ENCODE data around the gene DYRK1A.

Gene DYRK1A

DNA sequence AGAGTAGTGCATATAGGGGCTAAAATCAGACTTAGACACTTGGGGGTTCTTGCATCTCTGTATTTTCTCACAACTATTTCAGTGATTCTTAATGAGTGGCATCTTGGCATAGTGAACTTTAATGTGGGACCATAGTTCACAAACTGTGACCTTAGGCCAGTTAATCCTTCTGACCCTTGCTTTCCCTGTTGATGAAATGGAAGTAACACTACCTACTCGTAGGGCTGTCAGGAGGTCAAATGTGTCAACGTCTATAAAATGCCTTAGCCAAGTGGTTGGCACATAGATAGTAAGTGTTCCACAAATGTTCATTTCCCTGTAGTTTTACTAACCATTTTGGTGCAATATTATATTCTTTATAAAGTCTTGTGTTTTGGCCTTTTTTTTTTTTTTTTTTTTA is 49.4 kb downstream of the DYRK1A start:
- H3K4me3 ChIP-seq (ENCODE audit: low read depth, low read length), result no peak overlapping the region

DNA sequence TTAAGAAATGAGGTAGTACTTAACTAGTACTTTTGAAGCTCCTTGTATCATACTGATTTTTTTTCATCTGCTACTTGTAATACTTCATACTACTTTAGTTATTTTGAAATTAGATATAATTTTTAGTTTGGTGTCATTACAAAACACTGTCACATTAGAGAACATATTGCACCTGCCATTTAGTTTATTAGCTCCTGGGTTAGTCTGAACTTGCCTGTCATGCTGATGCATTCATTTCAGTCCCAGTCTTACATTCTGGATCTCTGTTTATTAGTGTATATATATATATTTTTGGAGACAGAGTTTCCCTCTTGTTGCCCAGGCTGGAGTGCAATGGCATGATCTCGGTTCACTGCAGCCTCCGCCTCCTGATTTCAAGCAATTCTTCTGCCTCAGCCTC is 50.3 kb downstream of the DYRK1A start:
- H3K4me3 ChIP-seq (ENCODE audit: low read depth, low read length), result no peak overlapping the region

DNA sequence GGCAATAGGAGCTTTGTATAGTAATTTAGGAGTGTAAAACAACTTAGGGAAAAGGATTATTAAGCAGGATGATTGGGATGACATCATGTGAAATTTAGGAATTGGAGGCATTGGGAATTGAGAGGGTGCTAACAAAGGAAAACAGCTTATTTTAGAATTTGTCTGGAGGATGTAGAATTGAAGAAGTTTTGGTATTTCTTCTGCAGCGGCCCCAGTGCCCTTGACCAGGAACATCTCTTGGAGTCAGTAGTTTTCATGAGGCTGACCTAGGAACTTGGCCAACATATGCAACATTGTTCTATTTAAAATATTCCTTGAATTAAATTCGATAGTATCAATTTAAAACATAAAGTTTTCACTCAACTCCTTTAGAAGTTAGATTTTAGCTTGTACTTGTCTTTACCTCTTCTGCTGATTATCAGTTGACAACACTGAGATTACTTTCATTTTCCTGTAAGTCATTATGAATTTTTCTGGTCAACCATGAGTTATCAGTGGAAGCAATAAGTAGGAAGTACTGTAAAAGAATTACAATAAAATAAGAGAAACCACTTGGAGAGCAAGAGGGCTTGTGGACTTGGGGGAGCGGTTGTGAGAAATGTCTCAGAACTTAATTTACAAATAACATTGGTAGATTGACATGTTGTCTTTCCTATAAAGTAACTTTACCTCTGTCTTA is 52.8 kb downstream of the DYRK1A start:
- no peak overlapping the region for H3K4me3 ChIP-seq (ENCODE audit: low read depth, low read length)

DNA sequence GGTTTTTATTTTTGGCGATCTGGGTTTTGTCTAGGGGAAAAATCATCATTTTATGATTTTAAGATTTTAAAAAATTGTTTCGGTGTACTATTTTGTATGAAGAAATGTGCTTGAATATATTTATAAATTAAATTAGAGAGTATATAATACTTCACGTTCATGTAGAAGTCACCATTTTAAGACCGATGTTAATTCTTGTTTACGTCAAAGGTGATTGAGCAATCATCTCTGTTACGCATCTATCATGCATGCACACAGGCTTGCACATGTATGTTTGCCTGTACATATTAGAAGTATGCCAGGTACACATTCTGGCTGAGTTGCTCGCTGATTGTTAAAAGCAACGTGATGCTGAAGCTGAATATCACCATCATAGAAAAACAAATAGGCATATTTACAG is 54.7 kb downstream of the DYRK1A start:
- H3K4me3 ChIP-seq (ENCODE audit: low read depth, low read length), result no peak overlapping the region

DNA sequence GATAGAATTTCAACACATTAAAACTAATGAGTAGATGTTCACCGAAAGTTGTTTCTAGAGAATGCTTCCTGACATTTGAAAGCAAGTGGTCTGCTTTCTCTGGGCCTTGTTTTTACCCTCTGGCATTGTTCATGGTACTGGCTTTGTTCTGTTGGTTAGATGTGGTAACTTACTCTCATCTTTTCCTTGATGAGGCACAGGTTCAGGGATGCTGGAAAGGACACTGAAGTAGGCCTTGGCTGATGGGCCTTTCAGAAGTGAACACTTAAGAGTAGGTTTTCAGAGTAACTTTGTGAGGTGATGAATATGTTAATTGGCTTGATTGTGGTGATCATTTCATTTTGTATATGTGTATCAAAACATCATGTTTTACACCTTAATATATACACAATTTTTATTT is 55.8 kb downstream of the DYRK1A start:
- no peak overlapping the region for H3K4me3 ChIP-seq (ENCODE audit: low read depth, low read length)

DNA sequence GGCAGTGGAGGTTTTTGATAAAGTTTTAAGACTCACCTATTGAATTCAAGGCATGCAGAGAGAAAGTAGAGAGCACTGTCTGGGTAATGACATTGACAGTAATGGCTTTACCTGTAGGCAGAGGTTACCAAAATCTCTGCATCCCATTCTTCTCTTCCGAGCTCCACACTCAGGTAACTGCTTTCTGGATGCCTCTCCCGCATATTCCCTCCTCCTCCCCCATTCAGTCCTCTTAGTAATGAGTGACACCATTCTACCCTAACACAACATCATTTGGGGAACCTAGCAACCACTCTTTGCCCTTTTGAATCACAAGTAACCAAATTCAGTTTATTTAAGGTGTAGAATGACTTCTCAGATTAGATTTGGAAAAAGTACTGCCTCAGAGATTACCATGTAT is 56.5 kb downstream of the DYRK1A start:
- no peak overlapping the region for H3K4me3 ChIP-seq (ENCODE audit: low read depth, low read length)

DNA sequence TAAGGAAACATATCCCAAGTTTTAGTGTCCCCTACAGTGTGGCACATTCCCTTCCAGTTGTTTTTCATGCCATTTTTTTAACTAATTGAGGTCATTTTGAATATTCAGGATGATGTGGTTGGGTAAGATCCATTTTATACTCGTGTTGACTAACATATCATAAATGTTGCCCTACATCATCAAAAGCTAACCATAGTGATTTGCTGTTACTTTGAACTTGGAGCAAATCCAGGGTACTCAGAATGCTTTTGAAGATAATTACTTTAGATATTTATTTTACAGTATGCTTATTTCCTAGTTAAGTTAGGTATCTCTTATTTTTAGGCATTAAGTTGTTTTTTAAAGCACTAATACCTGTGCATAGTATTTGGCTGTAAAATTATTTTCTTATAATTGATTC is 57.8 kb downstream of the DYRK1A start:
- no peak overlapping the region for H3K4me3 ChIP-seq (ENCODE audit: low read depth, low read length)

DNA sequence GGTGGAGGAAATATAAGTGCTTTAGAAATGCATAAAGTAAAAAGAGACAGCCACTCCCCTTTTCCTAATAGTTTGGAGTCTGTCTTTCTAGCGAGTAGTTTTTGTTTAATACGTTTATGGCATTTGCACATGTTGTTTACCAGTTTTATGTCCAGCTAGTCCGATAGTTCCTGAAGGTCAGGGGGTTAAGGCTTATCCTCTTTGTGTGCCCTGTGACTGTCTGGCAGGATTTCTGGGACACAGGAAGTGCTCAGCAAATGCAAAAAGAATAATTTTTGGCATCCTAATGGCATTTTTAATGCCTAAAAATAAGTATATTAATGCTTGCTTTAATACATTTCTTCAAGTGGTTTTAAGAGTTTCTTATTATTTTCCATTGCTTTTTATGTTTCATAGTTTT is 58.4 kb downstream of the DYRK1A start:
- no peak overlapping the region for H3K4me3 ChIP-seq (ENCODE audit: low read depth, low read length)

DNA sequence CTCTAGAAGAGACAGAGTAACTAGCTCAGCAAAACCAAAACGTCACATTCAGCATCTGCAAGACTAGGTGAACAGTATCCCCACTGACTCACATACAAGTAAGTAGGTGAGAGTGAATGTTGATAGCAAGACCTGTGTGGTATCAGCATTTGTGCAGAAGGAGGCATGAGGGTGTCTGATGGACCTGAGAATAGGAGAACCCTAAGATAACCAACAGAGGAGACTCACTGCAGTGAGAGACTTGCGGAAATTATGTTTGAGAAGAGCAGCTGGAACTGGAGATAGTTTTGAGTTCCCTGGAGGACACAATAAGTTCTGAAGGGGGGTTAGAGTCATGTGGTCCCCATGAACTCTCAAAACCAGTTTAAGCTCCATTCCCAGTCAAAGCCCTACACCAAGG is 59.1 kb downstream of the DYRK1A start:
- no peak overlapping the region for H3K4me3 ChIP-seq (ENCODE audit: low read depth, low read length)

DNA sequence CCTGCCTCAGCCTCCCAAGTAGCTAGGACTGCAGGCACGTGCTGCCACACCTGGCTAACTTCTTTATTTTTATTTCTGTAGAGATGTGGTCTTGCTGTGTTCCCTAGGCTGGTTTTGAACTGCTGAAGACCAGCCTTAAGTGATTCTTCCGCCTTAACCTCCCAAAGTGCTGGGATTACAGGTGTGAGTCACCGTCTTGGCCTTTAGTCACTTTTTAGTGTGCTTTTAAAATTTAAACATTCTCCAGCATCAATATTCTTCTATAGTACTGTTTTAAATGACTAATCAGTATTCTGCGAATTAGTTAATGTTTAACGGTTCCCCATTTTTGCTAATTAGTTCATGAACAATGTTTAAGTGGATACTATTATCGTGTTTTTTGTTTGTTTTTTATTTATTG is 60.6 kb downstream of the DYRK1A start:
- H3K4me3 ChIP-seq (ENCODE audit: low read depth, low read length), result no peak overlapping the region

DNA sequence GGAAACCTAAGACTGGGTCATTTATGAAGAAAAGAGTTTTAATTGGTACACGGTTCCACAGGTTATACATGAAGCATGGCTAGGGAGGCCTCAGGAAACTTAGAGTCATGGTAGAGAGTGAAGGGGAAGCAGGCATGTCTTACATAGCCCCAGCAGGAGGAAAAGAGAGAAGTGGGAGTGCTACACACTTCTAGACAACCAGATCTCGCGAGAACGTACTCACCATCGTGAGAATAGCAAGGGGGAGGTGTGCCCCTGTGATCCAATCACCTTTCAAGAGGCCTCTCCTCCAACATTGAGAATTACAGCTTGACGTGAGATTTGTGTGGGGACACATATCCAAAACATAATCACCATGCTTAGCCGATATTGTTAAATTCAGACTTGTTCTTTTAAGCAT is 62.8 kb downstream of the DYRK1A start:
- H3K4me3 ChIP-seq (ENCODE audit: low read depth, low read length), result no peak overlapping the region

DNA sequence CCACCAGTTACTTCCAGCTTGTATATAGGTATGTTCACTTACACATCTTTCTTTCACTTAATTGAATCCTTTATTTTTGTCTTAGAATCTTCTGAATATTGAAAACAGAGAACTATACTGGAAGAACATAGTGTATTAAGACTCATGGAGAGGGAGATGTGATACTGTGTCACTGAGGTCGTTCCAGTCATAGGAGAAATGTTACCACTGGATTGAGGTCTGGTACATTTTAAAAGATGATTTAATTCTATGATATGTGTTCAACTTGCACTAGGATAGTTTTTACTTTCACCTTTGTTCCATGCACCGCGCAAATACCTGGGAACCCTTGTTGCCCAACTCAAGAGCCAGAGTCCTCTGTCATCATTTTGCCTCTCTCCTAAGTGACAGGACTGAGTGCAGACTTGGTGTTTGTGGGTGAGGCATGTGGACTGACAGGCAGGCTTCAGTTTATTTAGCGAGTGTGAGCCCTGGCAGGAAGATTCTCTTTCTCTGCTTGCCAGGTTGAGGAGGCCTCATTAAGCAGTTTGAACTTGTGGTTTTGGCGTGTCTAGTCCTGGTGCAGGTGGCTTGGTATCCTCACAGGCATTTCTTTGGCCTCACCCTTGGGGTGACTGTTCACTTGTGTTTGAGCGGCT is 63.7 kb downstream of the DYRK1A start:
- H3K4me3 ChIP-seq (ENCODE audit: low read depth, low read length), result no peak overlapping the region

DNA sequence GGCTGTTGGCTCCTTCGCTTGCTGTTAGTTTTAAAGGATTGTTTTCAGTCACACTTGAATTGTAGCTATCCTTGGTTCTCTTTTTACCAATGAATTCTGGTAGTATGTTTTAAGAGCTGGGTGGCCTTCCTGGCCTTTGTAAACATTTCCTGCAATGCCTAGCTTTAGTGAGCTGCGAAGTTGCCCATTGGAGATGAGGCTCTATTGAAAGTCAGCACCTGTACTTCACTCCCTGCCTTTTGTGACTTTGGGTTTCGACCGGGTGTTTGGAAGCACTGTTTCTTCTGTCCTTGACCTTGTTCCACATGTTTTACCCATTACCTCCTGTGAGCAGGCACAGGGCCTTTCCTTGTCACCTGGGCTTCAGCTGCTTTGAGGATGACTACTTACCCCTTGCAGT is 64.7 kb downstream of the DYRK1A start:
- H3K4me3 ChIP-seq (ENCODE audit: low read depth, low read length), result no peak overlapping the region

DNA sequence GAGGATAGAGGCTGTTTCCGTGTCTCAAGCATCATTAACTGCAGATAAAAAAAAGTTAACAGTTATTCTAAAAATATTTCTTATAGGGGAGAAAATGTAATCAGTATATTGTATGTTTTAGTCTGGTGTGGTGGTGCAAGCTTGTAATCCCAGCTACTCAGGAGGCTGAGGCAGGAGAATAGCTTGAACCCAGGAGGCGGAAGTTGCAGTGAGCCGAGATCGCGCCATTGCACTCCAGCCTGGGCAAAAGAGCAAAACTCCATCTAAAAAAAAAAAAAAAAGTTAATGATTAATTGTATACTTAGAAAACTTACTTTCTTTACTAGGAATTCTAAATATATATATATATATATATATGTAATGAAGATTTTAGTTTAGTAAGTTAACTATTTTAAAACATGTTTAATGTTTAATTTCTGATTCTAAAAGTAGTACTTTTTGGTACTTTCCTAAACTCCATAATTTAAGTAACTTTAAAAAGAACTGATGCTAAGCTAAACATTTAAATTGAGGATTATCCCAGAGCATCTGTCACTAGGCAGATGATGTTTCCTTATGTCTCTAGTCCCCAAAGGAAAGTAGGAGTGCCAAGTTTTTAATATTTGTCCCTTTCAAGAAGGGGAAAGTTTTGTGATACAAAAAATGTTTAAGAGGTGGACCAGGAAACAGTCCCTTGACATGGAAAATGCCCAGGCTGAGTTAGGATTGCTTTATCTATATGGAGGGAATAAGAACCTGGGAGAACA is 66.3 kb downstream of the DYRK1A start:
- H3K4me3 ChIP-seq (ENCODE audit: low read depth, low read length), result no peak overlapping the region

DNA sequence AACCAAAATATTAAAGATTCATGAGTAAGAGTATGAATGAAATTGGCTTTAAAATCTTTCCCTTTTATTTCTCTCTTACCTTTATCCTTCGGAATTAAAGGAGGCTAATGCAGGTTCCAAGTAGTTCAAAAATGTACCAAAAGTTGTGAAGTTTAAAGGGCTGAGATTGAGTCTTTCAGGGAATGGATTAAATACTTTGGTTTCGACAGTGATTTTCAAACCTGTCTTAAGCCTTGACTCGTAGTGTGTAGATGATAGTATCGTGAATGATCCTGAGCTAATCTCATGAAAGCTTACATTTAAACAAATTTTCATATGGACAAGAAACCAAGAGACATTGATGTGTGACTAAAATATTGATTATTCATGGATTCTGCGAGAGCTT is 66.9 kb downstream of the DYRK1A start:
- H3K4me3 ChIP-seq (ENCODE audit: low read depth, low read length), result no peak overlapping the region

DNA sequence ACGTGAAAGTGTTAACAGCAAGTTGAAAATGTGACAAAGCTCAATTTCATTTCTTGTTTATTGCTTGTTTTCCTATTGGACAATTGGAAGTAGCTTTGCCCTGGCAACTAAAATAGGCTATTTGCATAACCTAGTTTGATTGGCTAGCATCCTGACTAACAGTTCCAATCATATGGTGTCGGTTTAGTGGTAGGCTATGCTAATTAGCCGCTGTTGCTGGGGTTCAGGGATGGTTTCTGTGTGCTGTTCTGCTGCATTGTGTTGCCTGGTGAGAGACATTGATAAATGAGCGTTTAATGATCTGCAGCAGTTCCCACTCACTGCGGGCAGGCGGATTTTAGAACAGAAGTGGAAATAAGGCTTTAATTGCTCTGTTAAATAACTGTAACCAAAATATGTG is 68.5 kb downstream of the DYRK1A start:
- no peak overlapping the region for H3K4me3 ChIP-seq (ENCODE audit: low read depth, low read length)

DNA sequence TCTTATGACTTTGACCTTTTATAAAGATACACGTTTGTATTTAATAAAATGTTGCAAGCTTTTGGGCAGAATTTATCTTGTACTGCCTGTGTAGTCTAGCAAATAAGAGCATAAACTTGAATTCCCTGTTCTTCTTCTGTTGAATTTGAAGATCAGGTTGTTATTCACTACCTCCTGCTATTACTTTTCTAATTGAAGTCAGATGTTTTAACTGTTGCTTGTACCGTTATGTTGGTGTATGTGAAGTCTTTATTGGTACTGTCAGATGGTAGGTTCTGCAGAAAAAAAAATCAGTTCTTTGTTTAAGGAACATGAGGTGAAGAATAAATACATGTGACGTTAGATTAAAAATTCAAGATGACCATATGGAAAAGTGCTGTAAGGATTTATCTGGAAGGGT is 69.1 kb downstream of the DYRK1A start:
- no peak overlapping the region for H3K4me3 ChIP-seq (ENCODE audit: low read depth, low read length)

DNA sequence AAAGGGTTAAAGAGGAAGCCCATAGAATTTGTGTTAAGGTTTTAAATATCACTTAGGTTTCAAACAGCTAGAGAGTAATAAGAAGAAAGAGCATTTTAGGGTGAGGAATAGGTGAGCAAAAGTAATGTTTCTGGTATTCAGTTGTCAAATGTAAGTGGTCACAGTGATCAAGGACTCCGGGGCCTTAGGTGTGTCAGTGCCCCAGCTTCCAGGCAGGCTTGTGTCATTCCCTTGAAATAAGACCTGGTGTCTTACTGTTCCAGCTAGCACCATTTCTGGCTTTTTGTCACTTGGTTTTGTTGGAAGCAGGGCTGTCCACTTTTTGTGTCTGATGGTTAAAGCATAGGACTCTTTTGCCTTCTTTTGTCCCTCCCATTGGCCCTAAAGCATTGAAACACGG is 69.6 kb downstream of the DYRK1A start:
- no peak overlapping the region for H3K4me3 ChIP-seq (ENCODE audit: low read depth, low read length)

DNA sequence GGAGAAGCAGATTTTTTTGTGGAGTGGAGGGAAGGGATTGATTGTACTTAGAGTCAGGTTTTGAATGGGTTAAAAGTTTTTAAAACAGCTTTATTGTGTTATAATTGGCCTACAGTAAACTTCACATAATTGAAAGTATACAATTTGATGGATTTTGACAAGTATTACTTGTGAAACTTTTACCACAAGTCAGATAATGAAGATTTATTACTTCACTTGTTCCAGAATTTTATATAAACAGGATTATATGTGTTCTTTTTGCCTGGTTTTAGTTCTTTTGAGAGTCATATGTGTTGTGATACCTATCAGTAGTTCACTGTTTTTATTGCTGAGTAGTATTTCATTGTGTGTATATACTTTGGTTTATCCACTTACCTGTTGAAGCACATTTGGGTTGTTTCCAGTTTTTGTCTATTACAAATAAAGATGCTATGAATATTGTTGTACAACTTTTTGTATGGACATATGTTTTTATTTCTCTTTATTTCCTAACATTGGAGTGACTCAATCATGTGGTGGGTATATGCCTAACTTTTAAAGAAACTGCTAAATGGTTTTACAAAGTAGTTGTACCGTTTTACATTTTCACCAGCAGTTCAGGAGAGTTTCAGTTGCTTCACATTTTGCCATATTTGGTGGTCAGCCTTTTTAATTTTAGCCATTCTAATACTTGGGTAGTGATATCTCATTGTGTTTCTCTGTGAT is 71.0 kb downstream of the DYRK1A start:
- no peak overlapping the region for H3K4me3 ChIP-seq (ENCODE audit: low read depth, low read length)

DNA sequence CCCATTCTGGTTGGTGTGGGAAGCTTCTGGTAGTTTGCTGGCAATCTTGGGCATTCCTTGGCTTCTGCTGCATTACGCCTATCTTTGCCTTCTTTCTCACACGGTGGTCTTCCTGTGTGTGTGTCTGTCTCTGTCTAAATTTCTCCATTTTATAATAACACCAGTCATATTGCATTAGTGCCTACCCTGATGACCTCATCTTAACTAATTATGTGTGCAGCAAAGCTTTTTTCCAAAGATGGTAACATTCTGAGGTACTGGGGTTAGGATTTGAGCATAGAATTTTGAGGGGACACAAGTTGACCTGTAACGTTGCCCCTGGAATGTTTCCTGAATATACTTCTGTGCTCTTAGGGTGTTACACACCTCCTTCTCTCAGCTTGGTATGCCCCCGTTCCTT is 77.1 kb downstream of the DYRK1A start:
- H3K4me3 ChIP-seq (ENCODE audit: low read depth, low read length), result no peak overlapping the region

DNA sequence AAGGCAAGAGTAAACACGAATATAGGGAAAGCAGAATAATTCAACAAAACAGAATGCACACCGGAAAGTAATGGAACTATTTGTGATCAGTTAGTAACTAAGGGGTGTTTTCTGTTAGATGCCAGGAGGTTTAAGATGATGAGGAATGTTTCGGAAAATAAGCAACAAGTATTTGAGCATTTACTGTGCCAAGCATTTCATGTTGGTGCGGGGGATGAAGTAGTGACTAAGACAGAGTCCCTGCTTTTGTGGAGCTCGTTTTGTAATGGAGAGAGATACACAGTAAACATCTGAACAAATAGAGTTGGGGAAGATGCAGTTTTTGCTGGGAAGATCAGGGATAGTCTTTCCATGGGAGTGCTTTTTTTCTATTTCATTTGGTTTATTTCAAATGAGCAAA is 78.7 kb downstream of the DYRK1A start:
- no peak overlapping the region for H3K4me3 ChIP-seq (ENCODE audit: low read depth, low read length)

DNA sequence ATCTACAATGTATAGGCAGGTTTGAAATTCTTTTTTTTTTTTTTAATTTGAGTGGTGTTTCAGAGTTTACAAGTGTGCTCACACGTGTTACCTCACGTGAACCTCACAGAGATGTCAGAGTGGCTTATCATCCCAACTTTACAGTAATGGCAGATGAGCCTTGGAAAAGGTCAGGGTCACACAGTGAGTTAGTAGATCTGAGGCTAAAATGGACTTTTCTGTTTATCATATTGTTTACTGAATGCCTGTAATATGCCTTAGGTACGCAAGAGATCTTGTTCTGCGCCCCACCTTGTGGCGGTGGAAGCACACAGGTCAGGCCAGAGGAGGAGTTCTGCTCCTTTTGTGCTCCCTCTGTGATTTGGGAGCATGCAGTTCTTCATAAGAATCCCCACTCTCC is 80.0 kb downstream of the DYRK1A start:
- no peak overlapping the region for H3K4me3 ChIP-seq (ENCODE audit: low read depth, low read length)

All from iPS-11a (cell line).